GM12891 (cell line): ENCODE measurements around the gene NKAIN4.

Experiments
- PAX5 ChIP-seq: IDR thresholded peaks from 2 replicates; pipeline ENCODE4 v1.6.1; 2011; ENCODE audit warnings: low read length, moderate library complexity, mild to moderate bottlenecking; ENCODE audit not compliant: insufficient read depth, severe bottlenecking
- POLR2A ChIP-seq: IDR thresholded peaks from 2 replicates; pipeline ENCODE4 v1.6.1; 2011; ENCODE audit warnings: low read depth, low read length, control low read depth
- POLR2AphosphoS5 ChIP-seq: IDR thresholded peaks from 2 replicates; pipeline ENCODE4 v1.6.1; 2011; ENCODE audit warnings: low read depth, low read length, control low read depth
- TAF1 ChIP-seq: IDR thresholded peaks from 2 replicates; pipeline ENCODE4 v1.6.1; 2011; ENCODE audit warnings: low read depth, low read length, control low read depth

DNA sequence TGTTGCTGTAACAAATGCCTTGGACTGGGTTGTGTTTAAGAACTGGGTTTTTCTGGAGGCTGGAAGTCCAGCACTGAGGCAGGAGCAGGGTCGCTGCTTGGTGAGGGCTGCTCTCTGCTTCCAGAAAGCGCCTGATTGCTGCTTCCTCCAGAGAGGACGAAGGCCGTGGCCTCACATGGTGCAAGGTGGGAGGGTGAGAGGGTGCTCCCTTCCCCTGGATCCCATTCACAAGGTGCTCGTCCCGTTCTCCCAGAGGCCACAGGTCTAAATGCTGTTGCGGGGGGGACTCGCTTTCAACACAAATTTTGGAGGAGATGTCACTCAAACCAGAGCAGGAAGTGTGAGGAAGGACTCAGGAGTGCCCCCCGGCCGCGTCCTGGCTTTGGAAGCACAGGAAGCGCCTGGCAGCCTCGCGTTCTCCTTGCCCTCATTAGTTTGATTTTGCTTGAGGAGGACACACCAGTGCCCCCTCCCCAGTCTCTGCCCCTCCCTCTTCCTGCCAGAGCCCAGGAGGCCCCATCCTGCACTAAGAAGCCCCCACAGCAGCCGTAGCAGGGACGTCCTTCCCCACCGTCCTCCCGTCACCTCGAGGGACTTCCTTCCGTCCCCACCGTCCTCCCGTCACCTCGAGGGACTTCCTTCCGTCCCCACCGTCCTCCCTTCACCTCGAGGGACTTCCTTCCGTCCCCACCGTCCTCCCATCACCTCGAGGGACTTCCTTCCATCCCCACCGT, 7.7 kb upstream of the NKAIN4 start:
- no peak for TF ChIP-seq POLR2AphosphoS5
- TF ChIP-seq POLR2A, result no peak
- TF ChIP-seq TAF1, result no peak
- TF ChIP-seq PAX5, result no peak
